ENCODE data around the gene LRRC36. TPM values are rescaled to one million over a fixed set of nuclear protein-coding genes. Genes with fewer than 3 reads are reported as not detected.

LRRC36 gene
- total and polyA plus RNA-seq, 9 of the 15 experiments (the other 6 are each of a cell fraction or from before 2014, with no cell fraction given) = 0.09 to 0.40 (median 0.17) TPM; not detected in 1

DNA sequence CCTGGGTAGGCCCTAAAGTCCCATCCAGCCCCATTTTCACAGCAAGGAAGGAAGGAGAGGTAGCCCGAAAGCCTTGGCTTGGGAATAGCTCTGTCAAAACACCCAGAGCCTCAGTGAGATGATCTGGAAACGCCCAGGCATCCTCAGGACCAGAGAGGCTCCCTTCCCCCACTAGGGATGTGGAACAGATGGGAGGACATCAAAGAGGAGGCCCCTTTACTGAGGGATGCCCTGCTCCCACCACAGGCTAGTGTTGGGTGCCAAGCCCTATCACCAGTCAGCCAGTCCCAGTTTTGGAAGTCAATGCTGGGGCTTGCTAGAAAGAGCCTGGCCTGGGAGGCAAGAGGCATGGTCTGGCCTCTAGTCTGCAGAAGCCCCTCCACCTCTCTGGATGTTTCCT is 62.0 kb downstream of the LRRC36 start:
- in situ Hi-C loops (cut with MboI) = no loop called here

More for the DNA sequence above, 62.0 kb downstream of the LRRC36 start:
- intact Hi-C loops (cut with micrococcal nuclease) = no loop called here
- Histone ChIP-seq H3K4me1 (replicated peaks in 1 of 2; ENCODE audit: control insufficient read depth in 2 of 2, insufficient read depth in 2 of 2, low read length in 2 of 2) (peaks cover 0 to 33% of the 10 kb centered on the region in 2 experiments; a peak in 3 of 5 replicates), H3K79me2 (ENCODE audit: control insufficient read depth, insufficient read depth, low read length) (no peaks in the 10 kb centered on the region), H3K9ac (ENCODE audit: insufficient read depth in 1 of 2, low read depth in 2 of 2, low read length in 2 of 2) (no peak overlapping the region), H3K36me3 (ENCODE audit: control insufficient read depth, insufficient read depth, low read length) (no peaks in the 10 kb centered on the region), H3K4me3 (no peak overlapping the region), H3K4me2 (ENCODE audit: insufficient read depth, low read length) (no peak overlapping the region), H3K27me3 (ENCODE audit: control insufficient read depth in 2 of 2, insufficient read depth in 2 of 2, low read length in 2 of 2) (peaks cover 22 to 75% of the 10 kb centered on the region in 2 experiments), H3K9me1 (ENCODE audit: control insufficient read depth, insufficient read depth, low read length) (no peaks in the 10 kb centered on the region), H4K20me1 (replicated peaks; ENCODE audit: control insufficient read depth, insufficient read depth, low read length) (no peaks in the 10 kb centered on the region), H3K27ac (ENCODE audit: extremely low read depth, low read depth, low read length) (no peak overlapping the region), H3K9me3 (replicated peaks; ENCODE audit: control insufficient read depth, insufficient read depth, low read depth, low read length) (no peaks in the 10 kb centered on the region), H2AFZ (ENCODE audit: low read depth, low read length) (no peak overlapping the region)
- no peak for FAIRE-seq
- BruUV-seq (replicated peaks) = no TSS peak
- no peak for DNase-seq (ENCODE audit: extremely low read depth in 1 of 4, low spot score in 3 of 4)
- ATAC-seq = no peak
- WGBS (ENCODE audit: insufficient coverage, low coverage, missing lambda C conversion rate) = 0% methylated on average over 2 of the region's 2 CpGs
- TF ChIP-seq JUND (IDR thresholded peaks at IDR 0.05; ENCODE audit: borderline replicate concordance, low read depth, low read length) (no peak), JUND (tag; IDR thresholded peaks at IDR 0.05; ENCODE audit: borderline replicate concordance, low read depth, low read length) (no peak), HNRNPLL (IDR thresholded peaks at IDR 0.05; ENCODE audit: low read depth, low read length, poor library complexity, severe bottlenecking) (no peak), NFIC (IDR thresholded peaks at IDR 0.05) (no peak), ETV5 (CRISPR knock-in tag; IDR thresholded peaks at IDR 0.05; ENCODE audit: low read depth) (no peak), SMAD2 (IDR thresholded peaks at IDR 0.05; ENCODE audit: low read depth, low read length) (no peak), SMARCA4 (IDR thresholded peaks at IDR 0.05) (no peak), SETDB1 (IDR thresholded peaks at IDR 0.05; ENCODE audit: low read length) (no peak), HLTF (IDR thresholded peaks at IDR 0.05) (no peak), TCF7 (IDR thresholded peaks at IDR 0.05; ENCODE audit: borderline replicate concordance) (no peak)
- TF ChIP-seq, protein P1, sequence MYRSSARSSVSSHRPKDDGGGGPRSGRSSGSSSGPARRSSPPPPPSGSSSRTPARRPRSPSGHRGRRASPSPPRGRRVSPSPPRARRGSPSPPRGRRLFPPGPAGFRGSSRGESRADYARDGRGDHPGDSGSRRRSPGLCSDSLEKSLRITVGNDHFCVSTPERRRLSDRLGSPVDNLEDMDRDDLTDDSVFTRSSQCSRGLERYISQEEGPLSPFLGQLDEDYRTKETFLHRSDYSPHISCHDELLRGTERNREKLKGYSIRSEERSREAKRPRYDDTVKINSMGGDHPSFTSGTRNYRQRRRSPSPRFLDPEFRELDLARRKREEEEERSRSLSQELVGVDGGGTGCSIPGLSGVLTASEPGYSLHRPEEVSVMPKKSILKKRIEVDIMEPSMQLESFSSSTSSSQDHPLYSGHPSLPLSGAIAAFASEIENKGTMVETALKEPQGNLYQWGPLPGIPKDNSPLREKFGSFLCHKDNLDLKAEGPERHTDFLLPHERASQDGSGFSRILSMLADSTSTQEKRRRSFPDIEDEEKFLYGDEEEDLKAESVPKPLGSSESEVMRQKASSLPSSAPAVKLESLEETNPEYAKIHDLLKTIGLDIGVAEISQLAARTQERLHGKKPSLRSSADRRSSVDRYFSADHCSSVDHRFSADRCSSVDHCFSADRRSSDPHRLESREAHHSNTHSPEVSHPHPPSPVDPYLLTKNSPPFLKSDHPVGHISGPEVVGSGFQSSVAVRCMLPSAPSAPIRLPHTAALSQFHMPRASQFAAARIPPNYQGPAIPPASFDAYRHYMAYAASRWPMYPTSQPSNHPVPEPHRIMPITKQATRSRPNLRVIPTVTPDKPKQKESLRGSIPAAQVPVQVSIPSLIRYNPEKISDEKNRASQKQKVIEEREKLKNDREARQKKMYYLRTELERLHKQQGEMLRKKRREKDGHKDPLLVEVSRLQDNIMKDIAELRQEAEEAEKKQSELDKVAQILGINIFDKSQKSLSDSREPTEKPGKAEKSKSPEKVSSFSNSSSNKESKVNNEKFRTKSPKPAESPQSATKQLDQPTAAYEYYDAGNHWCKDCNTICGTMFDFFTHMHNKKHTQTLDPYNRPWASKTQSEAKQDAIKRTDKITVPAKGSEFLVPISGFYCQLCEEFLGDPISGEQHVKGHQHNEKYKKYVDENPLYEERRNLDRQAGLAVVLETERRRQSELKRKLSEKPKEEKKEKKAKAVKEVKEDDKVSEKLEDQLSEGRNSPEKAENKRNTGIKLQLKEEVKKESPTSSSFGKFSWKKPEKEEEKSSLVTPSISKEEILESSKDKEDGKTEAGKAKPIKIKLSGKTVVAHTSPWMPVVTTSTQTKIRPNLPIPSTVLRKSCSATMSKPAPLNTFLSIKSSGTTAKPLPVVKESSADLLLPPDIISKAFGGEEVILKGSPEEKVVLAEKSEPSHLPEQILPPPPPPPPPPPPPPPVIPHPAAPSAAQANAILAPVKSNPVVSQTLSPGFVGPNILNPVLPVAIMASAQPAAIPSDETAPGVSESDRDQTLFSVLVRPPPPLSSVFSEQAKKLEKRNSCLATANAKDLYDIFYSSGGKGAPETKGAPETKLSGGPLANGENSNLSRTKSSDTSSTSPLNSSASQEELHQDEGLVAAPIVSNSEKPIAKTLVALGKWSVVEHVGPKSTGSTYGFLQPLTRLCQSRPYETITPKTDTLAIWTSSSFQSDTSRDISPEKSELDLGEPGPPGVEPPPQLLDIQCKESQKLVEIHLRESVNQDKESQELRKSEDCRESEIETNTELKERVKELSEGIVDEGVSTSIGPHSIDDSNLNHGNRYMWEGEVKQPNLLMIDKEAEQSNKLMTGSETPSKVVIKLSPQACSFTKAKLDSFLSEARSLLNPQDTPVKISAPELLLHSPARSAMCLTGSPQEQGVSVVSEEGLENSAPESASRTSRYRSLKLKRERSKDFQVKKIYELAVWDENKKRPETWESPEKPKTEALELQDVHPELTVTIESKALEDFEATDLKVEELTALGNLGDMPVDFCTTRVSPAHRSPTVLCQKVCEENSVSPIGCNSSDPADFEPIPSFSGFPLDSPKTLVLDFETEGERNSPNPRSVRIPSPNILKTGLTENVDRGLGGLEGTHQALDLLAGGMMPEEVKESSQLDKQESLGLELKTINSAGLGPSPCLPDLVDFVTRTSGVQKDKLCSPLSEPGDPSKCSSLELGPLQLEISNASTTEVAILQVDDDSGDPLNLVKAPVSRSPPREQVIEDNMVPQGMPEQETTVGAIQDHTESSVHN (IDR thresholded peaks at IDR 0.05; ENCODE audit: borderline replicate concordance in 1 of 2, low read depth in 1 of 2) = no peak
- TF ChIP-seq, protein P2, sequence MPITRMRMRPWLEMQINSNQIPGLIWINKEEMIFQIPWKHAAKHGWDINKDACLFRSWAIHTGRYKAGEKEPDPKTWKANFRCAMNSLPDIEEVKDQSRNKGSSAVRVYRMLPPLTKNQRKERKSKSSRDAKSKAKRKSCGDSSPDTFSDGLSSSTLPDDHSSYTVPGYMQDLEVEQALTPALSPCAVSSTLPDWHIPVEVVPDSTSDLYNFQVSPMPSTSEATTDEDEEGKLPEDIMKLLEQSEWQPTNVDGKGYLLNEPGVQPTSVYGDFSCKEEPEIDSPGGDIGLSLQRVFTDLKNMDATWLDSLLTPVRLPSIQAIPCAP (CRISPR knock-in tag; IDR thresholded peaks at IDR 0.05; ENCODE audit: borderline replicate concordance) = no peak
- TF ChIP-seq, protein P3, sequence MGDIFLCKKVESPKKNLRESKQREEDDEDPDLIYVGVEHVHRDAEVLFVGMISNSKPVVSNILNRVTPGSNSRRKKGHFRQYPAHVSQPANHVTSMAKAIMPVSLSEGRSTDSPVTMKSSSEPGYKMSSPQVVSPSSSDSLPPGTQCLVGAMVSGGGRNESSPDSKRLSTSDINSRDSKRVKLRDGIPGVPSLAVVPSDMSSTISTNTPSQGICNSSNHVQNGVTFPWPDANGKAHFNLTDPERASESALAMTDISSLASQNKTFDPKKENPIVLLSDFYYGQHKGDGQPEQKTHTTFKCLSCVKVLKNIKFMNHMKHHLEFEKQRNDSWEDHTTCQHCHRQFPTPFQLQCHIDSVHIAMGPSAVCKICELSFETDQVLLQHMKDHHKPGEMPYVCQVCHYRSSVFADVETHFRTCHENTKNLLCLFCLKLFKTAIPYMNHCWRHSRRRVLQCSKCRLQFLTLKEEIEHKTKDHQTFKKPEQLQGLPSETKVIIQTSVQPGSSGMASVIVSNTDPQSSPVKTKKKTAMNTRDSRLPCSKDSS (IDR thresholded peaks at IDR 0.05; ENCODE audit: low read depth, partially characterized antibody) = no peak
- POLR2A ChIA-PET = interaction anchor here (0.8 to 1.5 kb wide), 2 partner anchors 12 to 40 kb away, joined by 3 to 6 read pairs; no protein-coding TSS in a partner anchor
- CTCF ChIA-PET (ENCODE audit: low intra/inter-chr PET ratio) = interaction anchor here (0.6 kb wide), 1 partner anchor 121 kb away, joined by 3 read pairs; no protein-coding TSS in a partner anchor

Measured in K562 (cell line).